HG03565 (cell line): Measurements from ENCODE around the gene INPP4A.
A peak's percentile ranks its signal among the peaks of the same experiment; 100 is the strongest.

Experiments used
- ATAC-seq: cut with Tn5 transposase; IDR thresholded peaks from one replicate; pipeline ENCODE4 v1.9.1; 2021; ENCODE audit warnings: mild to moderate bottlenecking, moderate library complexity; ENCODE audit not compliant: unreplicated experiment

The INPP4A gene

GRCh38 chr2:98459496-98460175 lies 15.0 kb downstream of the INPP4A start:
- ATAC-seq = no peak

GRCh38 chr2:98460573-98461497 lies 16.2 kb downstream of the INPP4A start:
- ATAC-seq = peak; percentile 48

GRCh38 chr2:98461498-98462049 lies 16.9 kb downstream of the INPP4A start:
- no peak for ATAC-seq

- no peak for ATAC-seq
These were observed 18.4 kb downstream of the INPP4A start for GRCh38 chr2:98463081-98463481.

GRCh38 chr2:98463551-98463971 lies 18.9 kb downstream of the INPP4A start:
- ATAC-seq = no peak

GRCh38 chr2:98463988-98464771 lies 19.5 kb downstream of the INPP4A start:
- ATAC-seq = no peak

- ATAC-seq = peak; percentile 40
These were observed 20.2 kb downstream of the INPP4A start for GRCh38 chr2:98464772-98465310.

GRCh38 chr2:98465456-98466226 lies 21.0 kb downstream of the INPP4A start:
- ATAC-seq = no peak

- ATAC-seq = no peak
These were observed 22.5 kb downstream of the INPP4A start for GRCh38 chr2:98467082-98467536.

- ATAC-seq = no peak
These were observed 23.0 kb downstream of the INPP4A start for GRCh38 chr2:98467652-98468051.

GRCh38 chr2:98468621-98469236 lies 24.1 kb downstream of the INPP4A start:
- peak; percentile 33 for ATAC-seq

GRCh38 chr2:98469862-98470544 lies 25.3 kb downstream of the INPP4A start:
- ATAC-seq = no peak

- ATAC-seq = no peak
These were observed 26.2 kb downstream of the INPP4A start for GRCh38 chr2:98470851-98471255.

- no peak for ATAC-seq
These were observed 26.9 kb downstream of the INPP4A start for GRCh38 chr2:98471402-98472131.

GRCh38 chr2:98472132-98472650 lies 27.5 kb downstream of the INPP4A start:
- no peak for ATAC-seq

GRCh38 chr2:98472961-98473746 lies 28.5 kb downstream of the INPP4A start:
- no peak for ATAC-seq
